ENCODE results near the gene PRIM2. TPM values are rescaled to one million over a fixed set of nuclear protein-coding genes. Genes with fewer than 3 reads are reported as not detected.
"Not testable (repeated sequence)": the region's sequence is repeated elsewhere in the genome, so short reads cannot be mapped to it uniquely, and the experiment has no call there.

PRIM2 gene
- total RNA-seq, 2 donors from 2014 or later, result 7.3 to 11.4 TPM

DNA sequence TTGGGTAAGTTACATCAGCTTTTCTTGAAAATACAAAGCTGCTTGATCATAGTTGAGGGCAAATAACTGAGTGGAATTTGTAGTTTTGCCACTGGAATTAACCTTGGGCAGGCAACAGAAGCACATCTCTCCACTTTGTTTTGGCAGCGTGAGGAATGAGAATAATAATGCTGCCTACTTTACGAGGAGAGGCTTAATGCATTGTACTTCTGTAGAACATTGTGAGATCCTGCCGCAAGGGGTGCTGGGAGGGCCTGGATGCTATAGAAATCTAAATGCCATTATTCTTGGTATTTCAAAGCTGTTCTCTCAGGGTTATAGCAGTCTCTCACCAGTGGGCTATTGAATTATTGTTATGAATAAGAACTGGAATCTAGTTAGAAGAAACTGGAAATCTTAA lies 353.8 kb downstream of the PRIM2 start:
- not testable (repeated sequence) for H3K27me3 ChIP-seq (replicated peaks; ENCODE audit: insufficient read depth); H3K36me3 ChIP-seq; H3K4me3 ChIP-seq; H3K4me1 ChIP-seq (ENCODE audit: control insufficient read depth in 1 of 2, low read depth in 2 of 2); H3K9me3 ChIP-seq; ATAC-seq (ENCODE audit: insufficient number of reproducible peaks, low FRiP score, low read depth); DNase-seq (ENCODE audit: low spot score); H3K27ac ChIP-seq

DNA sequence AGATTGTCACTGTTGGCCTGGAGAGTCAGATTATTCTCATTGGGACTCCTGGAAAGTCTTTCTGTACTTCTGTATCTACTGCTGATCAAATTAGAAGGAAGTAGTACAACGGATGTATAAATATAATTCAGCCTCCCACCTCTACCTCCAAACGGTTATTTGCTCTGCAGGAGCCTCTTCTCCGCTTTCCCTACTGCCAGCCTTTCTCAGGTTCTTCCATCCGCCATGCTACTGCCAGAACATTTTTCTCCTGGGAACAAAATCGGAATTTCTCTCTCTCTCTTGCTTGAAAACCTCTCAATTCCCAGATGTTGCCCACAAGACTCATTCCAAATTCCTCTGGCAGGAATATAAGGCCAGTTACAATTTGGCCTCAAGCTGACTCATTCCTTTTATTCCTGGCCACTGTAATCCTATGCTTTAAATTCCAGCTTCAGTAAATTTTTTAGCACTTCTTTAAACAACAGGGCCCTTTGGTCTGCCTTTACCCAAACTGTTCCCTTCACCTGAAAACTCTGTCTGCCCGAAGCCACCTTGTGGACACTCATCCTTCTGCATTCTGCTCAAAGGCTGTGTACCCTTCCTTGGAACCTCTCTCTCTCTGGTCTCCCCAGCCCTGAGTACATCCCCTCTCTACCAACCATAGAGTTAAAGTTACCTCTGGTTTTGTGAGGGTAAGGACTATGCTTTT lies 354.7 kb downstream of the PRIM2 start:
- H3K4me1 ChIP-seq (ENCODE audit: control insufficient read depth in 1 of 2, low read depth in 2 of 2); ATAC-seq (ENCODE audit: insufficient number of reproducible peaks, low FRiP score, low read depth); H3K27ac ChIP-seq; H3K36me3 ChIP-seq; H3K27me3 ChIP-seq (replicated peaks; ENCODE audit: insufficient read depth); DNase-seq (ENCODE audit: low spot score); H3K4me3 ChIP-seq; H3K9me3 ChIP-seq: not testable (repeated sequence)

DNA sequence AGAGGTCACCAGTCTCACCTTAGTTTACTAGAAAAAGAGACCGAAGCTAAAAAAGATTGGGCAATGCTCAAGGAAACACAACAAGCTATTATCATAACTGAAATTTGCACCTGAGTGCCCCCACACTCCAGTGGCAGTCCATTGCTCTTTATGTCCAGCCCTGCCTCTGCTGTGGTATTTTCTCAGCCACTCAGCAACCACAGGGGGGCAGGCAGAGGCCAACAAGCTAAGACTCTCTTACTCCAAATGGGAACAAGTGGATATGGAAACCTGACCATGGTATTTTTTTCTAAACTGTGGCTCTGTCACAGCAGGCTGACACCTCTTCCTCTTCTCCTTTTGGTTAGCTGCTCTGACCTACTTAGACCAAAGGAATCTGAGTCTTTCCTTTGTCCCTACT lies 355.9 kb downstream of the PRIM2 start:
- not testable (repeated sequence) for H3K27ac ChIP-seq; H3K4me1 ChIP-seq (ENCODE audit: control insufficient read depth in 1 of 2, low read depth in 2 of 2); H3K27me3 ChIP-seq (replicated peaks; ENCODE audit: insufficient read depth); DNase-seq (ENCODE audit: low spot score); H3K36me3 ChIP-seq; ATAC-seq (ENCODE audit: insufficient number of reproducible peaks, low FRiP score, low read depth); H3K4me3 ChIP-seq; H3K9me3 ChIP-seq

DNA sequence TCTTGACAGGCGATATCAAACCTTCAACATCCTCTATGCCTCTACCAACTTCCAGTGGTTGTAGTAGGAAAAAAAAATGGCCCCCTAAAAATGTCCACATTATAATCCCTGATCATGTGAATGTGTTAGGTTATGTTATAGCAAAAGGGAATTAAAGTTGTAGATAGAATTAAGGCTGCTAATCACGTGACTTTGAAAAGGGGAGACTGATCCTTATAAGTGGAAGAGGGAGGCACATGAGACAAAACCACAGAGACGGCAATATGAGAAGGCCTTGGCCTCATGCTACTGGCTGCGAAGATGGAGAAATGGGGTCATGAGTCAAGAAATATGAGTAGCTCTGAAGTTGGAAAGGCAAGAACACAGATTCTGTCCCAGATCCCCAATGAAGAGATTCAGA lies 358.0 kb downstream of the PRIM2 start:
- DNase-seq (ENCODE audit: low spot score); H3K9me3 ChIP-seq; H3K27ac ChIP-seq; H3K27me3 ChIP-seq (replicated peaks; ENCODE audit: insufficient read depth); ATAC-seq (ENCODE audit: insufficient number of reproducible peaks, low FRiP score, low read depth); H3K36me3 ChIP-seq; H3K4me1 ChIP-seq (ENCODE audit: control insufficient read depth in 1 of 2, low read depth in 2 of 2); H3K4me3 ChIP-seq: not testable (repeated sequence)

DNA sequence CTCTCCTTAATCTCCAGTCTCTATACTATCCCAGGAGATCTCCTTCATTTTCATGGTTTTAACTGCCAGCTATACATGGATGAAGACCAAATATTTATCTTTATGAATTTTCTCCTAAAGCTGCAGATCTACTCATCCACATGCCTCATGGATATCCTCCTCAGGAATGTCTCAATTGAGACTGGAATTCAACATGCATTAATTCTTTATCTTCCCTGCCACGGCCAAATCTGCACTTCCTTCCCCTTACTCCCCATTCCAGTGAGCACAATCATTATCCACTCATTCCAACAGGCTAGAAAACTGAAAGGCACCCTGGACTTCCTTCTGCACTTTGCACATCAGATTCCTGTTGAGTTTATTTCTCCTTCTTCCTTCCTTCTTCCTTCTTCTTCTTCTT lies 379.0 kb downstream of the PRIM2 start:
- H3K27me3 ChIP-seq (replicated peaks; ENCODE audit: insufficient read depth); H3K4me1 ChIP-seq (ENCODE audit: control insufficient read depth in 1 of 2, low read depth in 2 of 2); H3K4me3 ChIP-seq; DNase-seq (ENCODE audit: low spot score); H3K36me3 ChIP-seq; ATAC-seq (ENCODE audit: insufficient number of reproducible peaks, low FRiP score, low read depth); H3K27ac ChIP-seq; H3K9me3 ChIP-seq: not testable (repeated sequence)

Other genes with a start within 250 kb of the PRIM2 start
- 10 to 100 TPM; 45.6 to 65.0 TPM for gene ZNF451, start 227.4 kb upstream of the PRIM2 start, total RNA-seq
- 10 to 100 TPM; 15.7 to 19.6 TPM for gene BAG2, start 145.3 kb upstream of the PRIM2 start, total RNA-seq
- 10 to 100 TPM; 43.7 to 44.7 TPM for gene RAB23, start 95.3 kb upstream of the PRIM2 start, total RNA-seq